ENCODE data around the gene ZNF254. TPM values are rescaled to one million over a fixed set of nuclear protein-coding genes. Genes with fewer than 3 reads are reported as not detected.

Gene ZNF254
- total RNA-seq, 1 experiment from 2014 or later: 26.6 TPM

DNA sequence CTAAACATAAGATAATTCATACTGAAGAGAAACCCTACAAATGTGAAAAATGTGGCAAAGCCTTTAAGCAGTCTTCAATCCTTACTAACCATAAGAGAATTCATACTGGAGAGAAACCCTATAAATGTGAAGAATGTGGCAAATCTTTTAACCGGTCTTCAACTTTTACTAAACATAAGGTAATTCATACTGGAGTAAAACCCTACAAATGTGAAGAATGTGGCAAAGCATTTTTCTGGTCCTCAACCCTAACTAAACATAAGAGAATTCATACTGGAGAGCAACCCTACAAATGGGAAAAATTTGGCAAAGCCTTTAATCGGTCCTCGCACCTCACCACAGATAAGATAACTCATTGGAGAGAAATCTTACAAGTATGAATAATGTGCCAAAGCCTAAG lies 40.6 kb downstream of the ZNF254 start:
- Histone ChIP-seq H2BK12ac (ENCODE audit: insufficient read length, low read depth, low read length) (no peak overlapping the region), H2BK20ac (ENCODE audit: low read depth, low read length, poor library complexity, severe bottlenecking) (no peak overlapping the region), H3K4ac (ENCODE audit: low read depth, low read length) (no peak overlapping the region), H4K5ac (ENCODE audit: insufficient read length, low read depth, low read length) (no peak overlapping the region), H3K23me2 (ENCODE audit: insufficient read length, low read depth, low read length, poor library complexity, severe bottlenecking) (no peaks in the 10 kb centered on the region), H3K23ac (ENCODE audit: insufficient read length, low read depth, low read length) (no peak overlapping the region), H3K56ac (ENCODE audit: insufficient read length, low read depth, low read length) (no peak overlapping the region), H4K20me1 (ENCODE audit: control insufficient read depth, insufficient read depth, insufficient read length) (no peaks in the 10 kb centered on the region), H2AFZ (ENCODE audit: low read length) (no peak overlapping the region), H3K4me1 (ENCODE audit: insufficient read depth, low read length) (no peaks in the 10 kb centered on the region), H3K79me1 (ENCODE audit: insufficient read depth, low read depth, low read length, poor library complexity, severe bottlenecking) (no peaks in the 10 kb centered on the region), H3K14ac (ENCODE audit: insufficient read depth, low read length) (no peak overlapping the region), H3K27ac (ENCODE audit: insufficient read length, low read depth, low read length) (no peak overlapping the region), H3K18ac (ENCODE audit: insufficient read length, low read depth, low read length) (no peak overlapping the region), H4K8ac (replicated peaks; ENCODE audit: insufficient read length, low read depth, low read length) (no peak overlapping the region), H2BK15ac (ENCODE audit: low read depth, low read length) (no peak overlapping the region), H3K9me3 (ENCODE audit: control insufficient read depth, low read depth, low read length) (peaks cover 51% of the 10 kb centered on the region), H3K4me2 (ENCODE audit: insufficient read depth, insufficient read length, low read length) (no peak overlapping the region), H3T11ph (ENCODE audit: low read length) (no peak overlapping the region), H4K91ac (ENCODE audit: insufficient read length, low read depth, low read length) (no peak overlapping the region), H2BK5ac (ENCODE audit: insufficient read length, low read length) (no peak overlapping the region), H2BK120ac (ENCODE audit: low read depth, low read length, poor library complexity, severe bottlenecking) (no peak overlapping the region), H3K79me2 (ENCODE audit: insufficient read depth, low read length) (no peaks in the 10 kb centered on the region), H3K27me3 (ENCODE audit: insufficient read depth, low read length) (no peaks in the 10 kb centered on the region), H3K9ac (ENCODE audit: extremely low read depth, insufficient read length, low read length) (no peak overlapping the region), H2AK5ac (ENCODE audit: insufficient read length, low read length) (no peak overlapping the region)
- no peak for TF ChIP-seq CTCF (conservative IDR thresholded peaks at IDR 0.05)
- H3K36me3 Mint-ChIP-seq (ENCODE audit: insufficient read depth in 1 of 3, low read depth in 3 of 3): peaks cover 79 to 85% (median 80%) of the 10 kb centered on the region in 3 experiments
- no peaks in the 10 kb centered on the region for H3K4me1 Mint-ChIP-seq
- no peaks in the 10 kb centered on the region; the same call in 1 of the 2 replicates for H3K27me3 Mint-ChIP-seq (ENCODE audit: low read depth)
- no peak overlapping the region for H3K27ac Mint-ChIP-seq
- no CpG with 5 or more reads among the region's 3 CpGs for WGBS (ENCODE audit: extremely low coverage, insufficient read length, low lambda C conversion rate)
- no peak for DNase-seq
- no peak overlapping the region for H3K4me3 Mint-ChIP-seq
- H3K9me3 Mint-ChIP-seq: peaks cover 86 to 89% of the 10 kb centered on the region in 2 experiments

Measured in H9 (cell line).